Neural crest cell (in vitro differentiated cells): ENCODE results near the gene ZNF423. TPM values are rescaled to one million over a fixed set of nuclear protein-coding genes. Genes with fewer than 3 reads are reported as not detected.

Source experiments
- DNase-seq: peaks from one replicate; pipeline ENCODE4 v3.0.0; 2021; ENCODE audit warnings: low read depth, mixed read lengths, low spot score
- H3K27ac Mint-ChIP-seq: one replicate; pipeline ENCODE4 v1.8.0; 2021; ENCODE audit warnings: mild to moderate bottlenecking, mixed read lengths; ENCODE audit not compliant: unreplicated experiment
- H3K27me3 Mint-ChIP-seq: 2 replicates; pipeline ENCODE4 v1.8.0; 2021; ENCODE audit warnings: low read depth, mild to moderate bottlenecking, mixed read lengths
- H3K36me3 Mint-ChIP-seq: 2 replicates; pipeline ENCODE4 v1.8.0; 2021; ENCODE audit warnings: low read depth, mild to moderate bottlenecking, mixed read lengths
- H3K4me1 Mint-ChIP-seq: 2 replicates; pipeline ENCODE4 v1.8.0; 2021; ENCODE audit warnings: mixed read lengths
- H3K4me3 Mint-ChIP-seq: one replicate; pipeline ENCODE4 v1.8.0; 2021; ENCODE audit warnings: mild to moderate bottlenecking, mixed read lengths
- H3K9me3 Mint-ChIP-seq: 2 replicates; pipeline ENCODE4 v1.8.0; 2021; ENCODE audit warnings: mixed read lengths
- total RNA-seq: library from RNA; stranded (reverse); gene quantifications from 2 replicates; pipeline ENCODE4 v1.2.1, GENCODE V29; 2021
- TF ChIP-seq, protein P1 (sequence below): fragments of 200-600 bp; sonication (generic); conservative IDR thresholded peaks from 2 replicates; pipeline ENCODE4 v1.5.0; 2021; ENCODE audit warnings: antibody characterized with exemption, mild to moderate bottlenecking

The ZNF423 gene
- total RNA-seq, 1 donor from 2014 or later = 55.4 TPM

GRCh38 chr16:49489686-49490320 is 366.1 kb downstream of the ZNF423 start:
- Mint-ChIP-seq H3K27ac (no peak overlapping the region), H3K4me1 (peaks cover 16% of the 10 kb centered on the region), H3K4me3 (no peak overlapping the region), H3K9me3 (no peaks in the 10 kb centered on the region), H3K27me3 (no peaks in the 10 kb centered on the region), H3K36me3 (peaks cover 3% of the 10 kb centered on the region)
- DNase-seq = no peak
- TF ChIP-seq, protein P1, sequence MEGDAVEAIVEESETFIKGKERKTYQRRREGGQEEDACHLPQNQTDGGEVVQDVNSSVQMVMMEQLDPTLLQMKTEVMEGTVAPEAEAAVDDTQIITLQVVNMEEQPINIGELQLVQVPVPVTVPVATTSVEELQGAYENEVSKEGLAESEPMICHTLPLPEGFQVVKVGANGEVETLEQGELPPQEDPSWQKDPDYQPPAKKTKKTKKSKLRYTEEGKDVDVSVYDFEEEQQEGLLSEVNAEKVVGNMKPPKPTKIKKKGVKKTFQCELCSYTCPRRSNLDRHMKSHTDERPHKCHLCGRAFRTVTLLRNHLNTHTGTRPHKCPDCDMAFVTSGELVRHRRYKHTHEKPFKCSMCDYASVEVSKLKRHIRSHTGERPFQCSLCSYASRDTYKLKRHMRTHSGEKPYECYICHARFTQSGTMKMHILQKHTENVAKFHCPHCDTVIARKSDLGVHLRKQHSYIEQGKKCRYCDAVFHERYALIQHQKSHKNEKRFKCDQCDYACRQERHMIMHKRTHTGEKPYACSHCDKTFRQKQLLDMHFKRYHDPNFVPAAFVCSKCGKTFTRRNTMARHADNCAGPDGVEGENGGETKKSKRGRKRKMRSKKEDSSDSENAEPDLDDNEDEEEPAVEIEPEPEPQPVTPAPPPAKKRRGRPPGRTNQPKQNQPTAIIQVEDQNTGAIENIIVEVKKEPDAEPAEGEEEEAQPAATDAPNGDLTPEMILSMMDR = no peak

GRCh38 chr16:49488740-49489525 is 367.0 kb downstream of the ZNF423 start:
- H3K36me3 Mint-ChIP-seq = peaks cover 3% of the 10 kb centered on the region

DNA sequence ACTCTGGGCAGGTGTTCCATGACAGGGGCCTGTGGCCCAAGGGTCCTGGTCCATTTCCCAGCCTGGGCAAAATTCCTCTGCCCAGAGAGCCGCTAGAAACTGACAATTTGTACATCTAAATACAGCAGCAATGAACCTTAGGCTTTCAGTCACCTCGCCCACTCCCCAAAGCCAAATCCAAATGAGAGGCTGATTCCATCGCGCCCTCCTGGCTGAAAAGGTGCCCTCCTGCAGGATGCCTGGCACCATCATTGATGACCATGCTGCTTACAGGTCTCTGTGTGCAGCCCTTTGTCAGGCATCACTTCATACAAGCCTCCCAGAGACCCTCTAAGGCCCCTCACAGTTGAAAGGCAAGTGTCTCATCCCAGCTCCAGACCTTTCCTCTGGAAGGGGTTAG is 367.6 kb downstream of the ZNF423 start:
- TF ChIP-seq, protein P1 = no peak
- Mint-ChIP-seq H3K9me3 (no peaks in the 10 kb centered on the region), H3K4me3 (no peak overlapping the region), H3K27me3 (no peaks in the 10 kb centered on the region), H3K36me3 (peaks cover 3% of the 10 kb centered on the region), H3K27ac (no peak overlapping the region), H3K4me1 (peaks cover 12% of the 10 kb centered on the region)
- no peak for DNase-seq

More at GRCh38 chr16:49488740-49489525, 367.0 kb downstream of the ZNF423 start:
- Mint-ChIP-seq H3K27ac (no peak overlapping the region), H3K27me3 (no peaks in the 10 kb centered on the region), H3K4me1 (peaks cover 16% of the 10 kb centered on the region), H3K9me3 (no peaks in the 10 kb centered on the region), H3K4me3 (no peak overlapping the region)
- DNase-seq = no peak
- TF ChIP-seq, protein P1 = no peak

DNA sequence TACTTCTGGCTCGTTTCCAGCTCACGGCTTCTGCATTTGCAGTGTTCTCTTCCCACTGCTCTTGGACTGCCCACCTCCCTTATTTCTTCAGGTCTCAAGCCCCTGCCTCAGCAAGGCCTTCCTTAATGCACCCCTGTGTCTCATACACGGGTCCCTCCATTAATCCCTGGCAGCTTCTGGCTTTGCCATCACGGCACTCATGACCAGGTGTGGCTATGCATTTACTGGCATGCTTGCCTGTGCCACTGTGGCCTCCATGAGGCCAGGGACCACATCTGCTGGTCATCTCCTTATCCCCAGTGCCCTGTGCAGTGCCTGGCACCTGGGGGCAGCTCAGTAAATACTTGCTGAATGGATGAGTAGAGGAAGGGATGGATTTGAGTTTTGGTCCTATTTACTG is 368.2 kb downstream of the ZNF423 start:
- peaks cover 3% of the 10 kb centered on the region for H3K36me3 Mint-ChIP-seq
- peaks cover 9% of the 10 kb centered on the region for H3K4me1 Mint-ChIP-seq
- no peaks in the 10 kb centered on the region for H3K9me3 Mint-ChIP-seq
- peaks cover 2% of the 10 kb centered on the region for H3K27me3 Mint-ChIP-seq
- no peak for DNase-seq
- no peak overlapping the region for H3K4me3 Mint-ChIP-seq
- TF ChIP-seq, protein P1 = no peak
- H3K27ac Mint-ChIP-seq = no peak overlapping the region

DNA sequence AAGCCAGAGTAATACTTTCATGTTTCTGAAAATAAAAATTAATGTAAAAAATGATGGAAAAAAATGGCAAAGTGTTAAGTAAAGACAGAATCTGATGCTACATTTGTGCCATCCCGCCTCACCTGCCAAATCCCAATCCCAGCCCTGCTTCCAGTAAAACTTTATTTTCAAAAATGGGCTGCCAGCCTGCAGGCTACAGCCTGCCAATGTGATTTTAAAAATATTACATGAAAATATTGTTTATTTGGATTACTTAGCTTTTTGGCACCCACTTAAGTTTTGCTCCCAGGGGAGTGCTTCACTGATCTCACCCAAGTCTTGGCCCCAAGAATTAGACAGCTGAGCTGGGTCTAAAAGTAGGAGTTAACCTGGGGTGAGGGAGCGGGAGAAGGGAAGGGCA is 369.5 kb downstream of the ZNF423 start:
- Mint-ChIP-seq H3K9me3 (no peaks in the 10 kb centered on the region), H3K27me3 (peaks cover 6% of the 10 kb centered on the region), H3K27ac (no peak overlapping the region), H3K36me3 (peaks cover 3% of the 10 kb centered on the region), H3K4me3 (no peak overlapping the region), H3K4me1 (peaks cover 6% of the 10 kb centered on the region)
- DNase-seq = no peak
- TF ChIP-seq, protein P1 = no peak
